ENCODE data around the gene PAGR1. TPM values are rescaled to one million over a fixed set of nuclear protein-coding genes. Genes with fewer than 3 reads are reported as not detected.

PAGR1 gene
- total and polyA plus RNA-seq, 9 of the 15 experiments (the other 6 are each of a cell fraction or from before 2014, with no cell fraction given): 1.4 to 58.2 (median 16.8) TPM

- TF ChIP-seq ZNF511 (CRISPR knock-in tag; IDR thresholded peaks at IDR 0.05) (no peak), LCOR (CRISPR knock-in tag; IDR thresholded peaks at IDR 0.05) (no peak), ZNF398 (CRISPR knock-in tag; IDR thresholded peaks at IDR 0.05) (no peak), NFATC3 (IDR thresholded peaks at IDR 0.05) (no peak), ZNF445 (CRISPR knock-in tag; IDR thresholded peaks at IDR 0.05; ENCODE audit: low read depth) (no peak), POLR3A (IDR thresholded peaks at IDR 0.05; ENCODE audit: borderline replicate concordance, extremely low read depth, insufficient read depth, insufficient read length) (no peak), GATAD2B (IDR thresholded peaks at IDR 0.05; ENCODE audit: borderline replicate concordance) (no peak), FOXP4 (CRISPR knock-in tag; IDR thresholded peaks at IDR 0.05; ENCODE audit: borderline replicate concordance) (no peak), HNRNPH1 (optimal IDR thresholded peaks at IDR 0.05; ENCODE audit: low read depth, low read length) (no peak), ELF2 (CRISPR knock-in tag; IDR thresholded peaks at IDR 0.05) (no peak), POLR2AphosphoS5 (IDR thresholded peaks at IDR 0.05; ENCODE audit: control insufficient read depth, insufficient read depth, low read depth, low read length) (peak; percentile 10; the same call in 1 of the 2 replicates), ZKSCAN3 (CRISPR knock-in tag; IDR thresholded peaks at IDR 0.05) (no peak), KDM2B (CRISPR knock-in tag; IDR thresholded peaks at IDR 0.05) (no peak), ZNF766 (CRISPR knock-in tag; conservative IDR thresholded peaks at IDR 0.05) (no peak), ZNF384 (IDR thresholded peaks at IDR 0.05; ENCODE audit: low read depth, low read length) (no peak)
These were observed 6.8 kb upstream of the PAGR1 start (continued) for GRCh38 chr16:29809031-29809747.

Measured in K562 (cell line).